Measurements from ENCODE around the gene PAX7.
"Not testable (repeated sequence)": the region's sequence is repeated elsewhere in the genome, so short reads cannot be mapped to it uniquely, and the experiment has no call there.

PAX7 gene

GRCh38 chr1:18739897-18740296 lies 109.3 kb downstream of the PAX7 start:
- no peaks in the 10 kb centered on the region for H3K27me3 ChIP-seq (ENCODE audit: insufficient read depth, insufficient read length)
- no peaks in the 10 kb centered on the region for H3K9me3 ChIP-seq (ENCODE audit: insufficient read depth, low read length)
- no peak for TF ChIP-seq YY1 (IDR thresholded peaks at IDR 0.05; ENCODE audit: insufficient read depth, insufficient read length)
- no peak for TF ChIP-seq SUZ12 (IDR thresholded peaks at IDR 0.05; ENCODE audit: extremely low read depth, insufficient read depth, insufficient read length)
- TF ChIP-seq ZNF274 (IDR thresholded peaks at IDR 0.05; ENCODE audit: low read depth, low read length), result no peak
- no peak for DNase-seq (ENCODE audit: low read depth, low spot score)
- peaks cover 8% of the 10 kb centered on the region for H3K4me1 ChIP-seq (ENCODE audit: insufficient read depth, insufficient read length)
- H3K4me3 ChIP-seq (ENCODE audit: insufficient read length, low read depth), result no peak overlapping the region
- H3K36me3 ChIP-seq (ENCODE audit: insufficient read depth, insufficient read length, low read length), result no peaks in the 10 kb centered on the region
- H3K9ac ChIP-seq (ENCODE audit: insufficient read length, low read depth), result no peak overlapping the region

- no peaks in the 10 kb centered on the region for H3K27me3 ChIP-seq (ENCODE audit: insufficient read depth, insufficient read length)
- no peak for DNase-seq (ENCODE audit: low read depth, low spot score)
- no peak overlapping the region for H3K4me3 ChIP-seq (ENCODE audit: insufficient read length, low read depth)
- H3K36me3 ChIP-seq (ENCODE audit: insufficient read depth, insufficient read length, low read length), result no peaks in the 10 kb centered on the region
- TF ChIP-seq ZNF274 (IDR thresholded peaks at IDR 0.05; ENCODE audit: low read depth, low read length) (no peak), SUZ12 (IDR thresholded peaks at IDR 0.05; ENCODE audit: extremely low read depth, insufficient read depth, insufficient read length) (no peak), YY1 (IDR thresholded peaks at IDR 0.05; ENCODE audit: insufficient read depth, insufficient read length) (no peak)
- H3K4me1 ChIP-seq (ENCODE audit: insufficient read depth, insufficient read length), result peaks cover 8% of the 10 kb centered on the region
- no peak overlapping the region for H3K9ac ChIP-seq (ENCODE audit: insufficient read length, low read depth)
- no peaks in the 10 kb centered on the region for H3K9me3 ChIP-seq (ENCODE audit: insufficient read depth, low read length)
These were observed 110.0 kb downstream of the PAX7 start for GRCh38 chr1:18740617-18741016.

- no peak overlapping the region for H3K4me3 ChIP-seq (ENCODE audit: insufficient read length, low read depth)
- TF ChIP-seq ZNF274 (IDR thresholded peaks at IDR 0.05; ENCODE audit: low read depth, low read length) (no peak), YY1 (IDR thresholded peaks at IDR 0.05; ENCODE audit: insufficient read depth, insufficient read length) (no peak), SUZ12 (IDR thresholded peaks at IDR 0.05; ENCODE audit: extremely low read depth, insufficient read depth, insufficient read length) (no peak)
- no peaks in the 10 kb centered on the region for H3K27me3 ChIP-seq (ENCODE audit: insufficient read depth, insufficient read length)
- no peak overlapping the region for H3K9ac ChIP-seq (ENCODE audit: insufficient read length, low read depth)
- no peak for DNase-seq (ENCODE audit: low read depth, low spot score)
- peaks cover 5% of the 10 kb centered on the region for H3K4me1 ChIP-seq (ENCODE audit: insufficient read depth, insufficient read length)
- H3K36me3 ChIP-seq (ENCODE audit: insufficient read depth, insufficient read length, low read length), result no peaks in the 10 kb centered on the region
- H3K9me3 ChIP-seq (ENCODE audit: insufficient read depth, low read length), result no peaks in the 10 kb centered on the region
These were observed 112.6 kb downstream of the PAX7 start for GRCh38 chr1:18743233-18743632.

GRCh38 chr1:18744381-18744780 lies 113.7 kb downstream of the PAX7 start:
- not testable (repeated sequence) for H3K4me3 ChIP-seq (ENCODE audit: insufficient read length, low read depth); H3K9ac ChIP-seq (ENCODE audit: insufficient read length, low read depth); H3K4me1 ChIP-seq (ENCODE audit: insufficient read depth, insufficient read length); H3K27me3 ChIP-seq (ENCODE audit: insufficient read depth, insufficient read length); DNase-seq (ENCODE audit: low read depth, low spot score); H3K36me3 ChIP-seq (ENCODE audit: insufficient read depth, insufficient read length, low read length); H3K9me3 ChIP-seq (ENCODE audit: insufficient read depth, low read length)

DNA sequence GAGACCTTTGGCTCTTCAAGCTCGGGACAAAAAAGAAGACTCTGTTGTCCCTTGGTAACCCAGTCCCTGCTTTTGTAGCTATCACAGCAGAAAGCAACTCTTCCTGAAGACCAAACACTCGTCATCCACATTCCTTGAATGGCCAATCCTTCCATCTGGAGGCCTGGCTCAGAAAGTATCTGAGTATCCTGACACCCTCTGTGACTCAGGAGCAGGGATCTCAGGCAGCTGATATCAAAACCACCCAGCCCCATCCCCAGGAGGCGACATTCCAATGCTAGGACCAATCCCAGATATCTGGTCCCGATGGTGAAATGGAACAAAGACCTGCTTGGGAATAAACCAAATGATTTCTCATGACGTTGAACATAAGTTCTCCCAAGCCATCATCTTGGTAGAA lies 116.3 kb downstream of the PAX7 start:
- Histone ChIP-seq H3K36me3 (ENCODE audit: insufficient read depth, insufficient read length, low read length) (no peaks in the 10 kb centered on the region), H3K4me3 (ENCODE audit: insufficient read length, low read depth) (no peak overlapping the region), H3K9ac (ENCODE audit: insufficient read length, low read depth) (no peak overlapping the region), H3K9me3 (ENCODE audit: insufficient read depth, low read length) (peaks cover 7% of the 10 kb centered on the region; the same call in 1 of the 2 replicates), H3K27me3 (ENCODE audit: insufficient read depth, insufficient read length) (peaks cover 5% of the 10 kb centered on the region), H3K4me1 (ENCODE audit: insufficient read depth, insufficient read length) (peaks cover 2% of the 10 kb centered on the region)
- no peak for DNase-seq (ENCODE audit: low read depth, low spot score)
- no peak for TF ChIP-seq YY1 (IDR thresholded peaks at IDR 0.05; ENCODE audit: insufficient read depth, insufficient read length)

DNA sequence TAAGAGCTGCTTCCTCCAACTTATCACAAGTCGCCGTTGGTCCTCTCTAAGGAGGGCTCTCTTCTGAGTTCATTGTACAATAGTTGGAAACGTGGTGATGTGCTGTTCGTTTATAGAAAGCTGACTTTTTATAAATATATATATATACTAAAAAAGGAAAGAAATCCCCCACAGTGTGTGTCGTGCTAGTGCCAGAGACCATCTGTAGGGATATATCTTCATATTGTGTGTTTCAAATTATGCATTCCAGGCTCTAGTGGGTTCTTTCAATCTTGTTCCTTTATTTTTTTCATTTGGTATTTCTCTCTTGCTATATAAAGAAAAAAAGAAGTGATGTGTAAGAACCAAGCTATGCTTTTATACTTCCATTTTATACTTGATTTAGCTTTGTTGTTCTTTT lies 117.0 kb downstream of the PAX7 start:
- peaks cover 7% of the 10 kb centered on the region; the same call in 1 of the 2 replicates for H3K9me3 ChIP-seq (ENCODE audit: insufficient read depth, low read length)
- no peak overlapping the region for H3K9ac ChIP-seq (ENCODE audit: insufficient read length, low read depth)
- TF ChIP-seq SUZ12 (IDR thresholded peaks at IDR 0.05; ENCODE audit: extremely low read depth, insufficient read depth, insufficient read length) (no peak), YY1 (IDR thresholded peaks at IDR 0.05; ENCODE audit: insufficient read depth, insufficient read length) (no peak), ZNF274 (IDR thresholded peaks at IDR 0.05; ENCODE audit: low read depth, low read length) (no peak)
- H3K36me3 ChIP-seq (ENCODE audit: insufficient read depth, insufficient read length, low read length), result no peaks in the 10 kb centered on the region
- peaks cover 2% of the 10 kb centered on the region for H3K4me1 ChIP-seq (ENCODE audit: insufficient read depth, insufficient read length)
- no peak overlapping the region for H3K4me3 ChIP-seq (ENCODE audit: insufficient read length, low read depth)
- DNase-seq (ENCODE audit: low read depth, low spot score), result no peak
- peaks cover 7% of the 10 kb centered on the region for H3K27me3 ChIP-seq (ENCODE audit: insufficient read depth, insufficient read length)

DNA sequence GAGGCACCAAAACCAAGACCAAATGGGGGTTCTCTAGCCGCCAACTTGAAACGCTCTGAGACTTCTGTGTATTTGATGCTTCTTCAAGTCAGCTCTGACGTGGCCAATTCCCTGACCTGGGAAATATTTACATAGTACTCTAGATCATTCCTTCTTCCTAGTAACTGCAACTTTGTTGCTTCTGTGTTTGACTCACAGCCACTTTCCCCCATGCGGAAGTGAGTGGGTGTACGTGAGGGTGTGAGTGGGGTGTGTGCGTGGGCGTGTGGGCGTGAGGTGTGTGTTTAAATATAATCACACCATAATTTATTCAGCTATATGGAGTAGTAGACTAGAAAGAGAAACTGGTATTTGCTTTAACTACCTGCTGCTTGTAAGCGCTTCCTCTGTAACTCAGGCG lies 117.8 kb downstream of the PAX7 start:
- H3K4me1 ChIP-seq (ENCODE audit: insufficient read depth, insufficient read length), result peaks cover 2% of the 10 kb centered on the region
- peaks cover 9% of the 10 kb centered on the region for H3K27me3 ChIP-seq (ENCODE audit: insufficient read depth, insufficient read length)
- peaks cover 7% of the 10 kb centered on the region; the same call in 1 of the 2 replicates for H3K9me3 ChIP-seq (ENCODE audit: insufficient read depth, low read length)
- no peak for DNase-seq (ENCODE audit: low read depth, low spot score)
- no peak overlapping the region for H3K4me3 ChIP-seq (ENCODE audit: insufficient read length, low read depth)
- TF ChIP-seq YY1 (IDR thresholded peaks at IDR 0.05; ENCODE audit: insufficient read depth, insufficient read length), result no peak
- no peaks in the 10 kb centered on the region for H3K36me3 ChIP-seq (ENCODE audit: insufficient read depth, insufficient read length, low read length)
- H3K9ac ChIP-seq (ENCODE audit: insufficient read length, low read depth), result no peak overlapping the region

DNA sequence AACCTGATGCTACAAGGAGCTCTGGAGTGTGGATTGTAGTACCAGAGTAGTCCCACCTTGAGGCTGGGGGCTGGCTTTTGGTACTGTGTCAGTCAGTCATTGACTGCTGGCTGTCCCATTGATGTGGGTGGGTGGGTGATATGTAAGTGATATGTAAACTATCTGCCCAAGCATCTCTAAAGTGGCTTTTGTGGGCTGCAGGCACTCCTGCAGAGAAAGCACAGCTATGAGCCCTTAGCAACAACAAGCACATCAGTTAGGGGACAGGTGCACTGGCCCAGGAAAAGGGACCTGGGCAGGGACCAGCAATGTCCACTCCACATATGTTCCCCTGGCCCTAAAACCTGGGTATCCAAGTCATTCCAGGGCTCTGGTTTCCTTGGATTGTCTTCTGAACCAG lies 118.9 kb downstream of the PAX7 start:
- Histone ChIP-seq H3K9ac (ENCODE audit: insufficient read length, low read depth) (no peak overlapping the region), H3K36me3 (ENCODE audit: insufficient read depth, insufficient read length, low read length) (no peaks in the 10 kb centered on the region), H3K4me3 (ENCODE audit: insufficient read length, low read depth) (no peak overlapping the region), H3K9me3 (ENCODE audit: insufficient read depth, low read length) (peaks cover 15% of the 10 kb centered on the region), H3K27me3 (ENCODE audit: insufficient read depth, insufficient read length) (peaks cover 9% of the 10 kb centered on the region), H3K4me1 (ENCODE audit: insufficient read depth, insufficient read length) (peaks cover 2% of the 10 kb centered on the region)
- DNase-seq (ENCODE audit: low read depth, low spot score), result no peak
- no peak for TF ChIP-seq YY1 (IDR thresholded peaks at IDR 0.05; ENCODE audit: insufficient read depth, insufficient read length)
- no peak for TF ChIP-seq SUZ12 (IDR thresholded peaks at IDR 0.05; ENCODE audit: extremely low read depth, insufficient read depth, insufficient read length)
- TF ChIP-seq ZNF274 (IDR thresholded peaks at IDR 0.05; ENCODE audit: low read depth, low read length), result no peak
